Activated T-helper 1 cell treated with anti-CD3 and anti-CD28 coated beads, Interleukin-2, amount 50 U/mL, for 16 hours (primary cell): ENCODE data around the gene NPM3.

Source experiments
- DNase-seq, 2 donors: peaks; one replicate each; pipeline ENCODE4 v3.0.0-alpha.2; 2020; ENCODE audit warnings: low read depth in 1 of 2, low spot score in 1 of 2

Gene NPM3

GRCh38 chr10:101760510-101760909 lies 22.7 kb downstream of the NPM3 start:
- DNase-seq: no peak

DNA sequence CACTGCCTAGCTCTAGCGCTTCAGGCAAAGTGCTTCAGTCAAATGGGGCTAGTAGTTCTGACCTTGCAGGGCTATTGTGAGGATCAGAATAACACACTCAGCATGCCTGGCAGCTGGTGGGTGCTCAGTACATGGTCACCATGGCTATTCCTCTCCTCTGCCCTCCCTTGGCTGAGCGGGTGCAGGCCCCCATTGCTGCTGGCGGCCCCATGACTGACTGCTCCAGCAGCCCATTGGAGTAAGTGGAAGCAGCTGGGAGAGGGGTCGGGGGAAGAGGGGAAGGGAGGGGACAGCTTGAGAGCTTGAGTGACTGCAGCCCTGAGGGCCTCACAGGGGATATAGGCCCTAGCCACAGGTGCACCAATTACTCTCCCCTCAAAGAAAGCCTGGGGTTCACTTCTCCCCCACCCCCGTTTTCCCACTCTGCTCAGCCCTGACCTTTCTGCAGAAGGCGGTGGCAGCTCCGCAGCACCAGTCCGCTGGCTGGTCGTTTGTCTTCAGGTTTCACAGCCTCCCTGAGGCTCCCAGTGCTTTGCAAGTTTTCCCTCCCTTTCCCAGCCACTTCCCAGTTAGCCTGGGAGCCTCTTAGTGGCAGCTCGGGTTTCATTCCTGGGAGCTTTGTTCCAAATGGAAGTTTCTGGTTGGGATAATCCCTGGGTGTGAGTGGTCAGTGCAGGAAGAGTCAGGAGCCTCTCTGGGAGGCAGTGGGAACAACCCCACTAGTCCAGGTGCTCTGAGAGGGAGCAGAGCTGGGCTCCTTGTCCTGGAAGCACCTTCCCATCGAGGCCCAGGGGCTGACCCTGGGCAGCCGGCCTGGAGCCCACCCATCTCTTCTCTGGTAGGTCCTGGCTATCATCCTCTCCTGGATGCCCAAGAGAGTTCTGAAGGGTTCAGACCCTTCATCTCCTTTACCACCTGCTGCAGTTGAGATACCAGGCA lies 23.7 kb downstream of the NPM3 start:
- no peak for DNase-seq

GRCh38 chr10:101758858-101759257 lies 24.4 kb downstream of the NPM3 start:
- no peak for DNase-seq

DNA sequence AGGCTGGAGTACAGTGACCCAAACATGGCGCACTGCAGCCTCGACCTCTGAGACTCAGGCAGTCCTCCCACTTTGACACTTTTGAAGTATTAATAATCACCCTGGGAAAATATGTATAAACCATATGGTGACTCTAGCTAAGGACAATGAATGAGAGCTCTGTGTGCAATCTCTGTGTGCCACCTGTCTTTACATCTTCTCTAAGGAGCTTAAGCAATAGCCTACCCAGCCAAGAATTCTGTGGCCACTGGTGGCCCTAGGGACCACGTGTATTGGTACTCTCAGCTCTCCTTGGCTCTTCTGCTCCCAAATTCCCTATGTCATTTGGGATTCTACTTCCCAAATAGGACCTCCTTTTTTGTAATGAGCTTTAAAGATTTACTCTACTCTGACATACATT lies 31.0 kb downstream of the NPM3 start:
- DNase-seq: no peak

- no peak for DNase-seq
Measured at GRCh38 chr10:101749047-101750016, 33.9 kb downstream of the NPM3 start.

DNA sequence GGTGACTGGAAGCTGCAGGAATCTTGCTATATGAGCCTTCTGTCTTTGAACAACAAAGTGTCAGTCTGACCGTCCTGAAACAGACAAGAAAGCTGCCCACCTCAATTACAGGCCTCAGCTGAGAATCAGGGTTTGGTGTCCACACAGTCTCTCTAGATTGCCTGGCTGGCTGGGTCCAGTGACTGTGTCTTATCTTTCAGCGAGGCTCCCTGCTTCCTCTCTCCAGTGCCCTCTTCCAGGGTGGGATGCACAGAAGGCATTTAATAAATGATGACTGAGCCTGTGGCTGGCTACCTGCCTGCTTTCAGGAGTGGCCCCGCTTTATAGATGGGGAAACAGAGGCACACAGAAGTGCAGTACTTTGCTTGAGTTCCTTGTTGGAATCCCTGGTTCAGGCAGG lies 34.8 kb downstream of the NPM3 start:
- no peak for DNase-seq

DNA sequence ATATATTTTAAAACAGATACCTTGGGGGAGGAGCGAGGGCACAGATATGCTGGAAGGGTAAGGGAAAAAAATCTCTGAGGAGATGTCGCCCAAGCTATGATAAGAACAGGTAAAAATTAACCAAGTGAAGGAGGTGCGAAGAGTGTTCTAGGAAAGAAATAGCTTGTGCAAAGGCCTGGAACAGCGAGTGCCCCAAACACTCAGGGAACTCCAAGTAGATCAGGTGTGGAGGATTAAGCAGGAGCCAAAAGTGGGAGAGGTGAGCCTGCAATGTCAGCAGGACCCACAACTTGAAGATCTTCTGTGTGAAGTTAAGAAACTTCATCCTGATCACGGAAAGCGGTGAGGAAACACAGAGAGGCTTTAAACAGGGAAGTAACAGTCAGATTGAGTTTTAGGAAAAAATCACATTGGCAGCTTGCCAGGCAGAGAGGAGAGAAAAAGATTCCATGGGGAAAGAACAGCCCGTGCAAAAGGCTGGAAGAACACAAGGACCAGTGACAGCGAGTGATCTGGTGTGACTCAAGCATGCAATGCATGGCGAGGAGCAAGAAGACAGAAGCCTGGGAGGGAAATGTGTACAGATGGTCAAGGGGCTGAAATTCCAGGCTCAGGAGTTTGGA lies 38.1 kb downstream of the NPM3 start:
- DNase-seq: no peak

DNA sequence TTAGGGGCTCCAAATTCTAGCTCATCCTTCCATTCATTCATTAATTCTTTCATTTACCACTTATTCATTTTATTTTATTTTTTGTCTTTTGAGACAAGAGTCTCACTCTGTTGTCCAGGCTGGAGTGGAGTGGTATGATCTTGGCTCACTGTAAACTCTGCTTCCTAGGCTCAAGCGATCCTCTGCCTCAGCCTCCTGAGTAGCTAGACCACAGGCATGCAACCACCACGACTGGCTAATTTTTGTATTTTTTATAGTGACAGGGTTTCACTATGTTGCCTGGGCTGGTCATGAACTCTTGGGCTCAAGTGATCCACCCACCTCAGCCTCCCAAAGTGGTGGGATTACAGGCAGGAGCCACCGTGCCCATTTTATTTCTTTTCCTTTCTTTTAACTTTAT lies 39.0 kb downstream of the NPM3 start:
- DNase-seq: no peak

GRCh38 chr10:101741938-101742337 lies 41.3 kb downstream of the NPM3 start:
- no peak for DNase-seq

DNA sequence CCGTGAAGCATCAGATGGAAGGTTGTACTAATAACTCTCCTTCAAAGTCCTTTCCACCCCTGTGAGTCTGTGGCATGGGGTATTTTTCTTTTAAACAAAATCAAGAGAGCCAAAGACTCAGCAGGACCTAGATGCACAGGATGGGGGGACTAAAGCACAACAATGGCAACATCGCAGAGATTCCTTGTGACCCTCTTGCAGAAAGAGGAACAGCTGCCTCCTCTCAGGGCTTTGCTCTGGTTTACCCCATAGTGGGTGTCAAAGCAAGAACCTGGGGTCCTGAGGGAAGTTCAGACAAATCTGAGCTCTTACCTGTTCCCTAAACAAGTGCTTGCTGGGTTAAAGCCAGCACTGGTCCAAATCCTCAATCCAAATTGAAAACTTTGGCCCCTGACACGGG lies 46.6 kb downstream of the NPM3 start:
- DNase-seq: no peak

DNA sequence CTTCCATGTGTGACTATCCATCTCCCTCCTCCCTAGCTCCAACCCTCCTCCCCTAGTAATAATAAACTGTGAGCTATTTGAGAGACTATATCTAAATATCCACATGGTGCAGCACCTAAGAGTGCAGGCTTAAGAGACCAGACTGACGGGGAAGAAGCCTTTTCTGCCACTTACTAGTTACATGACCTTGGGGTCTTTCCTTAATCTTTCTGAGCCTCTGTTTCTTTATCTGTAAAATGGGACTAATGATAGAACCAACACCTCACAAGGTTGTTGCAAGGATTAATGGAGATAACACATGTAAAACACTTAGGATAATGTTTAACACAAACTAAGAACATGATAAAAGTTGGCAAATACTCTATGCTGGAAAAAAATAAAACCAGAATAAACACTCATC lies 51.1 kb downstream of the NPM3 start:
- no peak for DNase-seq
